ENCODE data around the gene RAB24. TPM values are rescaled to one million over a fixed set of nuclear protein-coding genes. Genes with fewer than 3 reads are reported as not detected.
"Not testable (repeated sequence)": the region's sequence is repeated elsewhere in the genome, so short reads cannot be mapped to it uniquely, and the experiment has no call there.

The RAB24 gene
- total RNA-seq, 1 experiment from 2014 or later = 37.2 TPM

- DNase-seq (ENCODE audit: low read depth, low spot score) = no peak
- Histone ChIP-seq H3K9me3 (ENCODE audit: control insufficient read depth, insufficient read depth, low read depth, low read length) (no peaks in the 10 kb centered on the region), H3K4me1 (ENCODE audit: control insufficient read depth, insufficient read depth, low read length) (peaks cover 5% of the 10 kb centered on the region; the same call in 1 of the 2 replicates), H3K27me3 (ENCODE audit: control insufficient read depth, insufficient read depth, low read length) (no peaks in the 10 kb centered on the region), H3K27ac (ENCODE audit: low read length) (no peak overlapping the region), H3K36me3 (ENCODE audit: control insufficient read depth, insufficient read depth, low read length) (peaks cover 9% of the 10 kb centered on the region), H3K4me3 (ENCODE audit: low read depth in 2 of 2, low read length in 2 of 2) (no peak overlapping the region)
- ATAC-seq = no peak
- POLR2A ChIA-PET = no interaction called here
- TF ChIP-seq POLR2AphosphoS5 (IDR thresholded peaks at IDR 0.05; ENCODE audit: low read depth, low read length) (no peak), CTCF (IDR thresholded peaks at IDR 0.05) (no peak)
- BruUV-seq (replicated peaks) = no TSS peak
- CTCF ChIA-PET = no interaction called here
- in situ Hi-C loops (cut with HindIII; ENCODE audit: low pct_unique_long_range_greater_than_20kb, low sequenced_read_pairs) (no loop called here), intact Hi-C loops (cut with micrococcal nuclease; ENCODE audit: unreplicated experiment) (no loop called here)
These were observed 40.3 kb upstream of the RAB24 start for GRCh38 chr5:177343777-177344176.

GRCh38 chr5:177343000-177343399 is 39.5 kb upstream of the RAB24 start:
- H3K4me3 ChIP-seq (ENCODE audit: low read depth in 2 of 2, low read length in 2 of 2); POLR2A ChIA-PET; in situ Hi-C loops (cut with HindIII; ENCODE audit: low pct_unique_long_range_greater_than_20kb, low sequenced_read_pairs); DNase-seq (ENCODE audit: low read depth, low spot score); intact Hi-C loops (cut with micrococcal nuclease; ENCODE audit: unreplicated experiment); H3K27me3 ChIP-seq (ENCODE audit: control insufficient read depth, insufficient read depth, low read length); H3K9me3 ChIP-seq (ENCODE audit: control insufficient read depth, insufficient read depth, low read depth, low read length); H3K36me3 ChIP-seq (ENCODE audit: control insufficient read depth, insufficient read depth, low read length); H3K4me1 ChIP-seq (ENCODE audit: control insufficient read depth, insufficient read depth, low read length); H3K27ac ChIP-seq (ENCODE audit: low read length); BruUV-seq (replicated peaks); CTCF ChIA-PET; ATAC-seq: not testable (repeated sequence)

- no peak for DNase-seq (ENCODE audit: low read depth, low spot score)
- Histone ChIP-seq H3K4me3 (ENCODE audit: low read depth in 2 of 2, low read length in 2 of 2) (no peak overlapping the region), H3K27ac (ENCODE audit: low read length) (no peak overlapping the region), H3K27me3 (ENCODE audit: control insufficient read depth, insufficient read depth, low read length) (no peaks in the 10 kb centered on the region), H3K36me3 (ENCODE audit: control insufficient read depth, insufficient read depth, low read length) (peaks cover 14% of the 10 kb centered on the region), H3K4me1 (ENCODE audit: control insufficient read depth, insufficient read depth, low read length) (no peaks in the 10 kb centered on the region), H3K9me3 (ENCODE audit: control insufficient read depth, insufficient read depth, low read depth, low read length) (no peaks in the 10 kb centered on the region)
- in situ Hi-C loops (cut with HindIII; ENCODE audit: low pct_unique_long_range_greater_than_20kb, low sequenced_read_pairs) (no loop called here), intact Hi-C loops (cut with micrococcal nuclease; ENCODE audit: unreplicated experiment) (no loop called here)
- TF ChIP-seq SIN3A (IDR thresholded peaks at IDR 0.05; ENCODE audit: borderline replicate concordance, insufficient read depth, low read depth, low read length) (no peak), POLR2AphosphoS5 (IDR thresholded peaks at IDR 0.05; ENCODE audit: low read depth, low read length) (no peak), CTCF (IDR thresholded peaks at IDR 0.05) (no peak), REST (IDR thresholded peaks at IDR 0.05; ENCODE audit: insufficient read depth in 1 of 2, low read depth in 2 of 2, low read length in 1 of 2) (no peak), TCF7L2 (IDR thresholded peaks at IDR 0.05; ENCODE audit: low read depth, low read length) (no peak)
- BruUV-seq (replicated peaks) = no TSS peak
- no peak for ATAC-seq
- POLR2A ChIA-PET = no interaction called here
- CTCF ChIA-PET = no interaction called here
These were observed 35.7 kb upstream of the RAB24 start for GRCh38 chr5:177339107-177339638.

Measured in Panc1 (cell line).